GM12892 (cell line): ENCODE data around the gene IMMP2L.

ENCODE experiments used
- DNase-seq: peaks from one replicate; pipeline ENCODE4 v3.0.0; 2011; ENCODE audit not compliant: insufficient read length
- FAIRE-seq: peaks from 2 replicates; lab custom pipeline; 2011; peaks lifted over from hg19 to GRCh38; lab: Jason Lieb, UNC
- POLR2A ChIP-seq: IDR thresholded peaks from 2 replicates; pipeline ENCODE4 v1.6.1; 2011; ENCODE audit warnings: low read depth, low read length, control low read depth
- POLR2AphosphoS5 ChIP-seq: IDR thresholded peaks from 2 replicates; pipeline ENCODE4 v1.6.1; 2011; ENCODE audit warnings: low read depth, low read length, control low read depth
- TAF1 ChIP-seq: IDR thresholded peaks from 2 replicates; pipeline ENCODE4 v1.6.1; 2011; ENCODE audit warnings: low read depth, mild to moderate bottlenecking, control low read depth, low read length, borderline replicate concordance

Gene IMMP2L

GRCh38 chr7:110827287-110827855 is 734.9 kb downstream of the IMMP2L start:
- FAIRE-seq (no peak), DNase-seq (no peak)
- no peak for TF ChIP-seq POLR2AphosphoS5
- no peak for TF ChIP-seq TAF1
- no peak for TF ChIP-seq POLR2A

GRCh38 chr7:110813986-110814385 is 748.3 kb downstream of the IMMP2L start:
- TF ChIP-seq TAF1 (no peak), POLR2A (no peak), POLR2AphosphoS5 (no peak)
- no peak for FAIRE-seq
- DNase-seq = no peak

DNA sequence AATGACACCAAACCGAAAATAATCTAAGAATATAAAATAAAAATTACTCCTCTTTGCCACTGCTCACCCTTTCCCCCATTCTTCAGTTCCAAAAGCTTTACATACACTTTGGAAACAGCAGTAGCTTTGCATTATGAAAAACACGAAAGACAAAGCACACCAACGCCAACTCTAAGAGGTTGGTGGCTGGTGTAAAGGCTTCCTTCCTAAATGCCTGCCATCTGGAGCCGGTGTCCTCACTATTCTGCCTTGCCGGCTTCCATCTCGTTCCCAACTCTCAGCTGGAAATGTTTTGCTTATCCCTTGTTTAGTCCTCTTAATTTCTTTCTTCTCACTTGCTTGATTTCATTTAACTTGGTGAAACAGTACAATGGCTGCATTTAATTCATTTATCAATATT is 752.5 kb downstream of the IMMP2L start:
- DNase-seq (no peak), FAIRE-seq (no peak)
- TF ChIP-seq POLR2AphosphoS5 (no peak), POLR2A (no peak), TAF1 (no peak)

DNA sequence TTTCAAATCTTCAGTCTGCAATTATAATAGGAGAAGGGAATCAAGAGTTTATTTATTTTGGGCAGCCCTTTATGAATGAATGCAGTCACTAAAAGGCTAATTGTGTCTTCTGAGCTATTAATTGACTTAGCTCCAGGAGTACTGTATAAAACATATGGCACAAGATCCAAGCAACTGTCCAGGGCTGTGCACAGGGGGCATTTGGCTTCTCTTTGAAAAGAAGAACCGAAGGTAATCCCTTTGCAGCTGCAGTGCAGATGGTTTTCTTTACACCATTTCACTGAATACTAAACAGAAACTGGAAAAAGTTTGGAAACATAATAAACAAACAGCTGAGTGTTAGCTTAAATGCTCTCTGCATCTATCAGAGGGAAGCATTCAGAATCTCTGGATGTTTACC is 753.9 kb downstream of the IMMP2L start:
- FAIRE-seq (no peak), DNase-seq (no peak)
- TF ChIP-seq POLR2AphosphoS5 = no peak
- no peak for TF ChIP-seq POLR2A
- TF ChIP-seq TAF1 = no peak

GRCh38 chr7:110804501-110804900 is 757.8 kb downstream of the IMMP2L start:
- TF ChIP-seq POLR2AphosphoS5 = no peak
- TF ChIP-seq TAF1 = no peak
- no peak for TF ChIP-seq POLR2A
- DNase-seq (no peak), FAIRE-seq (no peak)

- DNase-seq (no peak), FAIRE-seq (no peak)
- TF ChIP-seq POLR2AphosphoS5 (no peak), TAF1 (no peak)
Measured at GRCh38 chr7:110803602-110804143, 758.6 kb downstream of the IMMP2L start.

DNA sequence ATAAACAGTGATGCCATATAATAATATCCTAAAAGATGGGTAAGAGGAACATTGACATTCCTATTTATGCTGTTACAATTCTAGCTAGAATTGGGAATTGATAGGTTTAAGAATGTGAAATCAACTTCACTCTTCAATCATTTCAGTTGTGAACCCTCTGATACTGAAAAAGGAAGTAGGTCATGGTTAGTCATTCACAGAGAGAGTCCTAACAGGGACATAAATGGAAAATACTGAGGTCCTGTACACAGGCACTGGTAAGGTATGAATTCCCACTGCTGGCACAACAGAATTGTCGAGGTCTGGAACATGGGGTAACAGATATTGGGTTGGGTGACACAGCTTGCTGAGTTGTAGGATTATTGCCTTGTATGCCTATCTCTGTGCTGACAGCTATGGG is 760.8 kb downstream of the IMMP2L start:
- no peak for TF ChIP-seq TAF1
- TF ChIP-seq POLR2AphosphoS5 = no peak
- no peak for TF ChIP-seq POLR2A
- DNase-seq (no peak), FAIRE-seq (no peak)

- no peak for FAIRE-seq
- no peak for DNase-seq
- TF ChIP-seq TAF1 (no peak), POLR2AphosphoS5 (no peak), POLR2A (no peak)
Measured at GRCh38 chr7:110800984-110801383, 761.3 kb downstream of the IMMP2L start.

GRCh38 chr7:110797656-110798055 is 764.6 kb downstream of the IMMP2L start:
- FAIRE-seq (no peak), DNase-seq (no peak)
- TF ChIP-seq POLR2AphosphoS5 (no peak), TAF1 (no peak), POLR2A (no peak)

GRCh38 chr7:110790992-110791391 is 771.3 kb downstream of the IMMP2L start:
- DNase-seq = no peak
- TF ChIP-seq POLR2A (no peak), TAF1 (no peak), POLR2AphosphoS5 (no peak)

GRCh38 chr7:110786328-110786965 is 775.8 kb downstream of the IMMP2L start:
- FAIRE-seq (no peak), DNase-seq (no peak)

More at GRCh38 chr7:110790992-110791391, 771.3 kb downstream of the IMMP2L start:
- FAIRE-seq = no peak

DNA sequence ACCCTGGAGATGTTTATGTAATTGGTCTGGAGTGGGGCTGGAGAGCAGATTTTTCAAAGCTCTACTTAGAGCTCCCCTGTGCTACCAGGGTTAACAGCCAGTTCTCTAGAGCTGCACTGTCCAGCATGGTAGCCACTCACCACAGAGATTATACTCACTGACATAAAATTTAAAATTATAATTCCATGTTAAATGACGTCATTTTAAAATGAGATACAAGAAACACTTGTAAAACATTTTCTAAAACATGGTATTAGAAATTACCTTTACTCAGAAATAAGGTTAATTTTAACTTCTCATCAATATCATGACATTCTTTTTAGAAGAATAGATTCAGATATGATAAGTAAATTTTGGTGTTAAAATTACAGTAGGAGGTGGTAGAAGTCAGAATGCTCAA is 777.5 kb downstream of the IMMP2L start:
- FAIRE-seq = no peak
- DNase-seq = no peak
- TF ChIP-seq POLR2A = no peak
- no peak for TF ChIP-seq POLR2AphosphoS5
- TF ChIP-seq TAF1 = no peak

More at GRCh38 chr7:110786328-110786965, 775.8 kb downstream of the IMMP2L start:
- no peak for TF ChIP-seq POLR2AphosphoS5
- no peak for TF ChIP-seq TAF1
- no peak for TF ChIP-seq POLR2A
